GM12891 (cell line): Measurements from ENCODE around the gene SPSB4.

Experiments
- DNase-seq: peaks from one replicate; pipeline ENCODE4 v3.0.0; 2011; ENCODE audit warnings: low spot score; ENCODE audit not compliant: insufficient read length
- FAIRE-seq: peaks from 2 replicates; lab custom pipeline; 2011; peaks lifted over from hg19 to GRCh38; lab: Jason Lieb, UNC
- PAX5 ChIP-seq: IDR thresholded peaks from 2 replicates; pipeline ENCODE4 v1.6.1; 2011; ENCODE audit warnings: low read length, moderate library complexity, mild to moderate bottlenecking; ENCODE audit not compliant: insufficient read depth, severe bottlenecking
- POLR2A ChIP-seq: IDR thresholded peaks from 2 replicates; pipeline ENCODE4 v1.6.1; 2011; ENCODE audit warnings: low read depth, low read length, control low read depth
- POLR2AphosphoS5 ChIP-seq: IDR thresholded peaks from 2 replicates; pipeline ENCODE4 v1.6.1; 2011; ENCODE audit warnings: low read depth, low read length, control low read depth
- POU2F2 ChIP-seq: IDR thresholded peaks from 2 replicates; pipeline ENCODE4 v1.6.1; 2011; ENCODE audit warnings: low read depth, mild to moderate bottlenecking, control low read depth, low read length, moderate library complexity
- SPI1 ChIP-seq: IDR thresholded peaks from 2 replicates; pipeline ENCODE4 v1.6.1; 2011; ENCODE audit warnings: low read depth, low read length, control low read depth
- TAF1 ChIP-seq: IDR thresholded peaks from 2 replicates; pipeline ENCODE4 v1.6.1; 2011; ENCODE audit warnings: low read depth, low read length, control low read depth

Gene SPSB4

DNA sequence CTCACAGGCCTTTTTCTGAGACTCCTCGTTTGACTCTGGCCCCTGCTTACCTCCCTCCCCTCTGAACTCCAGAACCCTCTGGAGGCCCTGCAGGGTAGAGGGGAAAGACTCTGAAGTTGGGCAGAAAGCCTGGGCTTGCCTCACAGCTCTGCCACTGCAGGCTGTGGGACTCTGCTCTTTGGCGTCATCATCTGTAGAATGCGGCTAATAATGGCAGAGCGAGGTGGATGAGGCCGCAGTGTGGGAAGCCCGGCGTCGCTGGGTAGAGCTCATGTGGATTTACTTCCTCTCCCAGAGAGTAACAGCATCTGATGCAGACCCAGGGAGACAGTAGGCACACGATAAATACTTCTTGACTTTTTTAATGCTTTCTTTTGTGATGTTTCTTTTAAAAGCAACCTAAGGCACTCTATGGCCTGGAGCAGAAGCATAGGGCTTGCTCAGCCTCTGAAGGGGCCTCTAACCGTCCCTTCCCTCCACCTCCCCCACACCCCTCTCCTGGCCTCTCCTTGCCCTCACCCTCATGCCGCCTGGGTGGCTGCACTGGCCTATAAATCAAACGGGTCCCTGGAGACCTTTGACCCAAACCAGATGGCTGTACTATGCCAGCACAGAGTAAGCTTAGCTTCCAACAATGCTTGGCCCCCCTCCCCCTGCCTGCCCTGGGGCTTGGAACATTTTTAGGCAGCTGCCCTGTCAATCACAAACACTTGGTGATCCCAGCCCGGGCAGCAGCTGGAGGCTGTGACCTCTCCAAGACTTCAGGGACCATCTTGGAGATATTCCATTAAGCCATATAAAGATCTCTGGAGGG lies 32.9 kb downstream of the SPSB4 start:
- no peak for FAIRE-seq
- TF ChIP-seq POLR2A (no peak), POU2F2 (no peak), POLR2AphosphoS5 (no peak), TAF1 (no peak)
- DNase-seq, result no peak

DNA sequence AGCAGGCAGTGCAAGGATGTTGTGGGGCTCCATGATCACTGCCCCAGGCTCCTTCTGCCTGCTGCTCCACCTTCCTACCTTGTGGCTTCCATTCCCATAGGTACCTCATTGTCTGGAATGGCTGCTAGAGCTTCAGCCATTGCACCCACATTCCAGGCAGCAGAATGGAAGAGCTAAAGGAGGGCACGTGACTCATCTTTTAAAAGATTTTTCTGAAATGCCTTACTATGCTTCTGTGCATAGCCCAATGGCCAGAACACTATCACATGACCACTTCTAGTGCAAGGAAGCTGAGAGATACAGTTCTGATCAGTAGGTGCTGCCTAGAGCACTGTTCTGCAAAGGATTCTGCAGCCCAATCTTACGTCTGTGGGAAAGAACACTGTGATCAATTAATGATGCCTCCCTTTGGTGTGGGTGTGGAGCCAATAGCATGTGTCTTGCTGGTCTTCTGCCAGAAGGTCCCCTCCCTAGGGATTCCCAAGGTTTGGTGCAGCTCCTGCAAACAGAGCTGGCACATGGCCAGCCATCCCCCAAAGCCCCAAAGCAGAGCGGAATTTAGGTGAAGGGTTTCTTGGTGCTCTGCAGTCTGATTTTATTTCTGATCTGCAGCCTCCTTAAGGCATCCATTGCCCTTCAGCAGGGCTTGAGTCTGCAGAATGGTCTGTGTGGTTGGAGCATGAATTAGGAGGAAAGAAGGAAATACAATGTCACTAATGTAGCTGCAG lies 34.4 kb downstream of the SPSB4 start:
- no peak for DNase-seq
- no peak for FAIRE-seq

DNA sequence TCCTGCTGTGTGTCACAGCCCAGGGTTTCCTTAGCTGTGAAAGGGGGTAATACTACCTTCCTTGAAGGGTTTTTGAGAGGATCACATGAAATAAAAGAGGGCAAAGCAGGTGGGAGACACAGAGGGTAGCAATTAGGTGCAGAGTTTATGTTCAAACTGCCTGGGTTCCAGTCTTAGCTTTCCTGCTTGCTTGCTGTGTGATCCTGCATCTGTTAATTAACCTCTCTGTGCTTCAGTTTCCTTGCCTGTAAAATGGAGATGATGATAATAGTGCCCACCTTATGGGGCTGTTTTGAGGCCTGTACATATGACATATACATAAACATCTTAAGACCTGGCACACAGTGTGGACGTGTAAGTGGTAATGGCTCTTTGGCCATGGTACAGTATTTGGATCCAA lies 35.0 kb downstream of the SPSB4 start:
- no peak for DNase-seq
- TF ChIP-seq POU2F2, result no peak
- TF ChIP-seq POLR2AphosphoS5, result no peak
- no peak for TF ChIP-seq TAF1
- TF ChIP-seq POLR2A, result no peak
- TF ChIP-seq PAX5, result no peak
- no peak for TF ChIP-seq SPI1
- no peak for FAIRE-seq

More for the DNA sequence above, 34.4 kb downstream of the SPSB4 start:
- TF ChIP-seq PAX5 (no peak), TAF1 (no peak), SPI1 (no peak), POLR2AphosphoS5 (no peak), POU2F2 (no peak), POLR2A (no peak)

DNA sequence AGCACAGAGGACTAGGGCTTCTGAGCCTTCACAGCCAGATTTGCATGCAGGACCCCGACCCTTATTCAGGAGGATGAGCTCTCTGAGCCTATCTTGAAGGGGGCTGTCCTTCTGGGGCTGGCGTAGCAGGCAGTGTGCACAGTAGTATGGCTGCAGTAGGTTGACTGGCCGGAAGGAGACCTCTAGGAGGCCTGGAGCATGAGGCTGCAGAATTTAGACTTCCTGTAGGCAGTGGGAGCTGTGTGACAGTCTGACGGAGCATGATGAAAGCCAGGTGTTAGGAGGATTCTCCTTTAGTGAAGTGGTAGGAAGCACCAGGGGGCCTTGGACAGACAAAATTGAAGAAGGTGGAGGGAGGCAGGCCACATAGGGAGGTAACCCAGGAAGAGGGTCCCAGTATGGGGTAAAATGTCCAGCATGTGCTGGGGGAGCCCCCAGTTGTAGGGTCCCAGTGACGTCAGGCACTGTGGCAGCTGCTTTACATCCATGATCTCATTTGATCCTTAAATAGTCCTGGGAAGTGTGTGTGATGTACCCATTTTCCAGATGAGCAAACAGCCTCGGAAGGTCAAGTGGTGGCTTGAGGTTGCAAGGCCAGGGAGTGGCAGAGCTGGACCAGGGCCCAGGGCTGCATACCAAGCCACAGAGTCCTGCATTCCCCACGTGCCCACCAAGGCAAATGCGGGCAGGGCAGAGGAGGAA lies 36.1 kb downstream of the SPSB4 start:
- DNase-seq (no peak), FAIRE-seq (no peak)
- TF ChIP-seq POLR2A (no peak), POLR2AphosphoS5 (no peak), POU2F2 (no peak), SPI1 (no peak), PAX5 (no peak), TAF1 (no peak)

DNA sequence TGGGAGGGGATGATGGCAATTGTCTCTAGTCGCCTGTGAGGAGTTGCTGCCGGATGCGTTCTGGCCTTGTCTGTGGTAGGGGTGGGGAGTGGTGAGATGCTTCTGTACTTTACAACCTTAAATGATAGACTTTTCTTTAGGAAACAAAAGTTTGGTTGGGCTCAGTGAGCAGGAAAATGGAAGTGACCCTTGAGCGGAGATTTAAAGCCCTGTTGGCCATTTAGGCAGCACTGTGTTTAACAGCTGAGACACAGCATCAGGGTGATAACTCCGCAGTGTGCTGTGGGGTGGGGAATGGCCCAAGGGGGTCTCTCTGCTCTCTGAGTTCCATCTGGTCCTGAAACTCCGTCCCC lies 36.6 kb downstream of the SPSB4 start:
- no peak for FAIRE-seq
- no peak for TF ChIP-seq POU2F2
- no peak for TF ChIP-seq POLR2AphosphoS5
- no peak for TF ChIP-seq TAF1
- no peak for TF ChIP-seq POLR2A
- TF ChIP-seq PAX5, result no peak
- TF ChIP-seq SPI1, result no peak
- no peak for DNase-seq

DNA sequence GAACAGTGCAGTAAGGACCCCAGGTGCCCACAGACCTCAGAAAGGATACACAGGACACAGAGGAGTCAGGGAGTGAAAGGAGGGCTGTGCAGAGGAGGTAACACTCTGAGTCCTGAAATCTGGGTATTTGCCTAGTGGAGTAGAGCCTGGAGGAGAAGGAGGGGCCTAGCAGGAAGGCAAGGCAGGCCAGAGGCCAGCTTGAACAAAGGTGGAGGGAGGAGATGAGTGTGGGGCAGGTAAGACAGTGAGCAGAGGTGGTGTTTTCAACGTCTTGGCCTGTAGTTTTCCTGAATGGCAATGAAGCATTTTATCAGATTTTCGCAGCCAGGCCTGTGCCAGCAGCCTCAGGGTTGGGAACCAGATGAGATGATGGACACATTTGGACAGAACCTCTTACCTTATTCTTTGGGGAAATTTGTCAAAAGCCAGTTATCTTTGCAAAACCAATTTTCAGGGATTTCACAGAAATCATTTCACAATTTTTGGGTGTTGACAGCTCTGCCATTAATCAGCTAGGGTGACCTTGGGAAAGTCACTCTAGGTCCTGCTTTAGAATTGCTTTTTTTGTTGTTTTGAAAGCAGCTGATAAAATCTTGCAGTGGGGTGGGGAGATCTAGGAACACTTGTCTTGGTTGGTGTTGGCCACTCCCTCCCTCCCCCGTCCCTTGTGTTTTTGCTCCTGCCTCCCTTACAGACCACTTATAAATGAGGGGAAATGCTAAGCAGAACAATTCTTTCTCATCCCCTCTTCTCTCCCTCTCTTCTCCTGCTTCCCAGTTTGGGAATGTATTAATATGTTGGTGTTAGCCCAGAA lies 38.4 kb downstream of the SPSB4 start:
- DNase-seq, result no peak
- no peak for FAIRE-seq
- TF ChIP-seq PAX5 (no peak), TAF1 (no peak), POLR2A (no peak), POU2F2 (no peak), SPI1 (no peak), POLR2AphosphoS5 (no peak)

DNA sequence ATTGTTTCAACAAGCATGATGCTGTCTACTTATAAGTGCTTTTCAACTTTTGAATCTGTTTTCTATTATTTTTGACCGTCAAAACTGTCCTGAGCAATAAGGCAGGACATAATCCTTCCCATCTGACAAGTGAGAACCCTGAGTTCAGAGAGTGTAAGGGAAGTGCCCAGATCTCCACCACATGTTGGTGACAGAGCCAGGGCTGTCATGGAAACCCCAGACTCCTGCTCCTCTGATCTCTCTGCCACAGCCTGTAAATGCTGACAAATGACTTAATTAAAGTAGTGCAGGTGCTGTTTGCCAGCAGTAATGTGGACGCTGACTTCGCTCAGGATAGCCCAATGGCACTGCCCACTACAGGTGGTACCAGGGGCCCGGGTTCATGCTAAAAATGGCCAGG lies 40.3 kb downstream of the SPSB4 start:
- no peak for FAIRE-seq
- no peak for DNase-seq
- TF ChIP-seq POLR2AphosphoS5 (no peak), POU2F2 (no peak), PAX5 (no peak), SPI1 (no peak), TAF1 (no peak), POLR2A (no peak)

DNA sequence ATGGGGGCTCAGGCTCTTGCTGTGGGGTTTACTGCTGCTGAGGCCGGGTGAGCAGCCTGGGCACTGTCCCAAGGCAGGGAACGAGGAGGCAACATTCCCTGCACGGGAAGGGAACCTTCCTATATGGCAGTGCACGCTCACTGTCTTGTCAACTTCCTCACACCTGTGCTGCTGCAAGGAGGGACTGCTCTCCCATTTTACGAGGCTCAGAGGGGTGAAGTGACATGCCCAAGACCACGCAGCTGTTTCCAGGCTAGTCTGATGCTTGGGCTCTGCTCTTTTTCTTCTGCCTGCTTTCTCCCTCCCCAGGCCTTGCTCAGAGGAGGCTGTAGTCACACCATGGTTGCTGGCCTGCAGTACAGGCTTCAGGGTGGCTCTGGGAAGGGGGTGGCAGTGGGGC lies 41.5 kb downstream of the SPSB4 start:
- no peak for FAIRE-seq
- TF ChIP-seq TAF1, result no peak
- TF ChIP-seq SPI1, result no peak
- TF ChIP-seq POLR2AphosphoS5, result no peak
- no peak for TF ChIP-seq POLR2A
- no peak for TF ChIP-seq POU2F2
- no peak for TF ChIP-seq PAX5

DNA sequence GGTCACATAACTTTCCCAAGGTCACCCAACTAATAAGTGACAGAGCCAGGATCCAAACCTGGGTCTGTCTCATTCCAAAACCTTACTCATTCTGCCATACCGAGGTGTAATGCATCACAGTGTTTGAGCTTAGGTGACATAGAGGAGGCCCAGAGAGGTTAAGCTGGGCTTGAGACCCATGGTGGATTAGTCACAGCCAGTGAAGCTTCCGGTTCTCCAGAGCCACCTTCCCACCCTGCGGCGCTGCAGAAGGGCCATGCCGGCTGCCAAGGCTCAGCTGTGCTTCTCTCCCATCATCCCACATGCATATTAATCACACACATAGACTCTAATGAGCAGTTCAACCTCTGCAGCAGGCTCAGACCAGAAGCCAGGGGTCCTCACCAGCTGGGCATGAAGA lies 42.2 kb downstream of the SPSB4 start:
- FAIRE-seq, result no peak
- TF ChIP-seq POLR2AphosphoS5 (no peak), POU2F2 (no peak), POLR2A (no peak), PAX5 (no peak), TAF1 (no peak), SPI1 (no peak)
- DNase-seq, result no peak

More for the DNA sequence above, 41.5 kb downstream of the SPSB4 start:
- no peak for DNase-seq
